ENCODE results near the gene AAGAB.

AAGAB gene

GRCh38 chr15:67171471-67171870 is 83.0 kb downstream of the AAGAB start:
- H3K4me3 ChIP-seq (ENCODE audit: control insufficient read depth, low read depth, low read length): no peak overlapping the region
- DNase-seq (ENCODE audit: low read depth): no peak
- no peak for TF ChIP-seq CTCF (conservative IDR thresholded peaks at IDR 0.05; ENCODE audit: control insufficient read depth, insufficient read depth, low read depth, low read length)

- no peak for DNase-seq (ENCODE audit: low read depth)
- no peak overlapping the region for H3K4me3 ChIP-seq (ENCODE audit: control insufficient read depth, low read depth, low read length)
- no peak for TF ChIP-seq CTCF (conservative IDR thresholded peaks at IDR 0.05; ENCODE audit: control insufficient read depth, insufficient read depth, low read depth, low read length)
Measured at GRCh38 chr15:67170143-67170925, 84.1 kb downstream of the AAGAB start.

- DNase-seq (ENCODE audit: low read depth): no peak
- TF ChIP-seq CTCF (conservative IDR thresholded peaks at IDR 0.05; ENCODE audit: control insufficient read depth, insufficient read depth, low read depth, low read length): no peak
- H3K4me3 ChIP-seq (ENCODE audit: control insufficient read depth, low read depth, low read length): no peak overlapping the region
Measured at GRCh38 chr15:67168694-67169093, 85.8 kb downstream of the AAGAB start.

GRCh38 chr15:67167091-67167490 is 87.4 kb downstream of the AAGAB start:
- no peak for TF ChIP-seq CTCF (conservative IDR thresholded peaks at IDR 0.05; ENCODE audit: control insufficient read depth, insufficient read depth, low read depth, low read length)
- DNase-seq (ENCODE audit: low read depth): no peak
- no peak overlapping the region for H3K4me3 ChIP-seq (ENCODE audit: control insufficient read depth, low read depth, low read length)

GRCh38 chr15:67166280-67167009 is 88.0 kb downstream of the AAGAB start:
- DNase-seq (ENCODE audit: low read depth): no peak
- H3K4me3 ChIP-seq (ENCODE audit: control insufficient read depth, low read depth, low read length): no peak overlapping the region
- no peak for TF ChIP-seq CTCF (conservative IDR thresholded peaks at IDR 0.05; ENCODE audit: control insufficient read depth, insufficient read depth, low read depth, low read length)

GRCh38 chr15:67165254-67166253 is 88.9 kb downstream of the AAGAB start:
- DNase-seq (ENCODE audit: low read depth): peak; percentile 87
- TF ChIP-seq CTCF (conservative IDR thresholded peaks at IDR 0.05; ENCODE audit: control insufficient read depth, insufficient read depth, low read depth, low read length): no peak
- H3K4me3 ChIP-seq (ENCODE audit: control insufficient read depth, low read depth, low read length): no peak overlapping the region

All from fibroblast of mammary gland (primary cell).